Ectodermal cell (in vitro differentiated cells): ENCODE measurements around the gene ADCYAP1.
A peak's percentile ranks its signal among the peaks of the same experiment; 100 is the strongest.

Source experiments
- H3K27ac ChIP-seq: 2 replicates; pipeline ENCODE4 v1.7.0; 2013; ENCODE audit warnings: mild to moderate bottlenecking, low read depth, low read length; ENCODE audit not compliant: insufficient read depth, poor library complexity, severe bottlenecking
- H3K27me3 ChIP-seq: 2 replicates; pipeline ENCODE4 v1.7.0; 2013; ENCODE audit warnings: mild to moderate bottlenecking, low read length; ENCODE audit not compliant: insufficient read depth, control insufficient read depth, poor library complexity, severe bottlenecking
- H3K36me3 ChIP-seq: one replicate; pipeline ENCODE4 v1.7.0; 2013; ENCODE audit warnings: low read length; ENCODE audit not compliant: control insufficient read depth, insufficient read depth
- H3K4me1 ChIP-seq: one replicate; pipeline ENCODE4 v1.7.0; 2013; ENCODE audit warnings: low read length; ENCODE audit not compliant: control insufficient read depth, insufficient read depth
- H3K4me3 ChIP-seq: 2 replicates; pipeline ENCODE4 v1.7.0; 2013; ENCODE audit warnings: low read depth, low read length, control low read depth; ENCODE audit not compliant: insufficient read depth
- H3K9me3 ChIP-seq: 2 replicates; pipeline ENCODE4 v1.7.0; 2013; ENCODE audit warnings: mild to moderate bottlenecking, low read length, moderate library complexity; ENCODE audit not compliant: control insufficient read depth
- WGBS, 2 experiments: methylation state at CpG; one replicate each; pipeline ENCODE4 v1.1.7; 2013; ENCODE audit warnings: missing lambda C conversion rate in 2 of 2; 5-methylcytosine and 5-hydroxymethylcytosine counted together

Gene ADCYAP1

GRCh38 chr18:908758-909724 lies 4.4 kb downstream of the ADCYAP1 start:
- no peaks in the 10 kb centered on the region for H3K36me3 ChIP-seq
- H3K27ac ChIP-seq = no peak overlapping the region
- H3K4me3 ChIP-seq = peak overlapping the region; percentile 16
- H3K9me3 ChIP-seq = no peaks in the 10 kb centered on the region
- 3% methylated on average over 67 to 69 of the region's 69 CpGs for WGBS, 2 experiments
- peaks cover 97% of the 10 kb centered on the region for H3K27me3 ChIP-seq
- H3K4me1 ChIP-seq = peaks cover 31% of the 10 kb centered on the region

DNA sequence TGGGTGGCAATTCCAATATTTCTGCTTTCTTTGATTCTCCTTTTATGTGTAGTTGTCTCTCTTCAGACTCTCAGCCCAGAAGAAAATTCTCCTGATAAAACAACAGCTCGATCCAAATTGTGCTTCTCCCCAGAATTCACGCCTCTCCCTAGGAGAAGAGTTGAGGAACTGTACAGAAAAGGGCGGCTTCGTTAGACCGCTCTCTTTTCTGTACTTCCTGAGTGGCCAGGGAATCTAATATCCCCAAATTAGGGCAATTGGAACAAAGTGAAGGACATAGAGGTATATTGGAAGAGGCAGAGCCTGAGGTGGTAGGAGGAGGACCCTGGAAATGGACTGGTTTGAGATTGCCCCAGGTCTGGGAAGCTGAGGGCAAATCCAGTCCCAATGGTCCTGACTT lies 5.6 kb downstream of the ADCYAP1 start:
- 68 to 77% methylated on average over 5 of the region's 5 CpGs for WGBS, 2 experiments
- no peak overlapping the region for H3K4me3 ChIP-seq
- no peaks in the 10 kb centered on the region for H3K9me3 ChIP-seq
- H3K27me3 ChIP-seq = peaks cover 85% of the 10 kb centered on the region
- no peak overlapping the region for H3K27ac ChIP-seq
- no peaks in the 10 kb centered on the region for H3K36me3 ChIP-seq
- peaks cover 29% of the 10 kb centered on the region for H3K4me1 ChIP-seq

GRCh38 chr18:911025-911424 lies 6.4 kb downstream of the ADCYAP1 start:
- no peak overlapping the region for H3K4me3 ChIP-seq
- no peak overlapping the region for H3K27ac ChIP-seq
- no peaks in the 10 kb centered on the region for H3K9me3 ChIP-seq
- H3K4me1 ChIP-seq = peaks cover 21% of the 10 kb centered on the region
- 38 to 64% methylated on average over 1 to 2 of the region's 2 CpGs for WGBS, 2 experiments
- H3K36me3 ChIP-seq = no peaks in the 10 kb centered on the region
- peaks cover 77% of the 10 kb centered on the region for H3K27me3 ChIP-seq

- Histone ChIP-seq H3K9me3 (no peaks in the 10 kb centered on the region), H3K27ac (no peak overlapping the region), H3K4me1 (peaks cover 18% of the 10 kb centered on the region), H3K4me3 (no peak overlapping the region), H3K27me3 (peaks cover 72% of the 10 kb centered on the region), H3K36me3 (no peaks in the 10 kb centered on the region)
- WGBS, 2 experiments = 34 to 38% methylated on average over 7 of the region's 7 CpGs
These were observed 6.8 kb downstream of the ADCYAP1 start for GRCh38 chr18:911486-911885.

DNA sequence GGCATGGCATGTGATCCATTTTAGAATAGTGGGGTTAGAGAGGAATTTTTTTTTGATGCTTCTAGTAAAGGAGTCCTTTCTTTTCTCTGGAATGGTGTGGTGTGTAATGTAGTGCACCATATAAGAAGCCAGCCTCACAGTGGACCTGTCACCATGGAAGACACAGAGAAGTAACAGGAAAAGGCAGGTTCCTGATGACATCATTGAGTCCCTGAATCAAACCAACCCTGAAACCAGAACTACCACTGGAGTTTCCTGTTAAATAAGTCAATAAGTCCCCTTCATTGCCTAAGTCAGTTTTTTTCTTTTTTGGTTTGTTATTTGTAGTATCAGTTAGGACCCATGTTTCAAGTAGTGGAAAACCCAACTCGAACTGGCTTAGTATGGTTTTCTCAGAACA lies 11.9 kb downstream of the ADCYAP1 start:
- H3K9me3 ChIP-seq = no peaks in the 10 kb centered on the region
- peaks cover under 1% of the 10 kb centered on the region for H3K4me1 ChIP-seq
- no peaks in the 10 kb centered on the region for H3K36me3 ChIP-seq
- no peak overlapping the region for H3K27ac ChIP-seq
- H3K4me3 ChIP-seq = no peak overlapping the region
- peaks cover 22% of the 10 kb centered on the region for H3K27me3 ChIP-seq
- 70 to 82% methylated on average over 1 of the region's 1 CpG for WGBS, 2 experiments

GRCh38 chr18:919078-919477 lies 14.4 kb downstream of the ADCYAP1 start:
- Histone ChIP-seq H3K4me3 (no peak overlapping the region), H3K4me1 (no peaks in the 10 kb centered on the region), H3K9me3 (no peaks in the 10 kb centered on the region), H3K27ac (no peak overlapping the region), H3K36me3 (no peaks in the 10 kb centered on the region), H3K27me3 (no peaks in the 10 kb centered on the region)
- WGBS, 2 experiments = 96 to 100% methylated on average over 2 of the region's 2 CpGs

GRCh38 chr18:923144-923866 lies 18.6 kb downstream of the ADCYAP1 start:
- Histone ChIP-seq H3K4me1 (no peaks in the 10 kb centered on the region), H3K4me3 (no peak overlapping the region), H3K9me3 (no peaks in the 10 kb centered on the region), H3K36me3 (no peaks in the 10 kb centered on the region), H3K27me3 (no peaks in the 10 kb centered on the region), H3K27ac (no peak overlapping the region)
- 76 to 77% methylated on average over 5 to 6 of the region's 6 CpGs for WGBS, 2 experiments

- Histone ChIP-seq H3K27ac (no peak overlapping the region), H3K9me3 (no peaks in the 10 kb centered on the region), H3K4me1 (no peaks in the 10 kb centered on the region), H3K36me3 (no peaks in the 10 kb centered on the region), H3K4me3 (no peak overlapping the region), H3K27me3 (no peaks in the 10 kb centered on the region)
- WGBS, 2 experiments = 89 to 100% methylated on average over 1 of the region's 1 CpG
These were observed 20.3 kb downstream of the ADCYAP1 start for GRCh38 chr18:924987-925386.

DNA sequence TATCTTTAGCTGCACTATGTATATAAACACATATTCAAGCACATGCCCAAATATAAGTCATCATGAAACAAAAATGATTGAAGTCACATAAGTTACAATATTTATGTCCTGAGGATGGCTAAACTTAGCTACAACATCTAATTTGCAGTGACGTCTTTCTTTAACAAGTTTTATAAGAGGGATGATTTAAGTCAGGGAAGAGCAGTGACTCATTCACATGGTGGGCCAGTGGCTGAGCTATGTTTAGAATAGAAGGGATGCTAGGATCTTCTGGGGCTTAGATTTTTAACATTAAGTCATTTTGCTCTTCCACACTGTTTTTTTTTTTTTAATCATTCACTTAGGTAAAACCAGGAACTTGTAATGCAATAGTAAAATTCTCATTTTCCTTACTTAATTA lies 22.3 kb downstream of the ADCYAP1 start:
- Histone ChIP-seq H3K4me3 (no peak overlapping the region), H3K27me3 (no peaks in the 10 kb centered on the region), H3K27ac (no peak overlapping the region), H3K4me1 (no peaks in the 10 kb centered on the region), H3K36me3 (no peaks in the 10 kb centered on the region), H3K9me3 (no peaks in the 10 kb centered on the region)
- 100% methylated on average over 1 of the region's 1 CpG for WGBS, 2 experiments

DNA sequence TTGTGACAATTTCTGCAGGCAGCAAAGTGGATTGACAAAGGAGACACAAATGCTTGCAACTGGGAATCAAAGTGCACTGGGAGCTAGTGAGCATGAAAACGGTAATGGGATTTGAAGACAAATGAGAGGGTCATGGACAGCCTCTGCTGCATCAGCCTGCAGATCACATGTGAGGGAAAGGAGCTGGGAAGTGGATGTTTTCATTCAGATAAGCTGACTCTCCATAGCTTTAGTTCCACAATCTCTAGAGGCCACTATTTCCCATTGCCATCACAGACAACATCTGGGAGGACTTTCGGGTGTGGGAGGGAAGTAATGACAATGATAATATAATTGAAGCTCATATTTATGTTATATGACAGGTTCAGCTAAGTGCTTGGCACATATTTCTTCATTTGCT lies 28.4 kb downstream of the ADCYAP1 start:
- H3K27ac ChIP-seq = no peak overlapping the region
- H3K27me3 ChIP-seq = no peaks in the 10 kb centered on the region
- WGBS, 2 experiments = 89 to 90% methylated on average over 1 to 2 of the region's 2 CpGs
- H3K4me1 ChIP-seq = peaks cover 7% of the 10 kb centered on the region
- no peak overlapping the region for H3K4me3 ChIP-seq
- no peaks in the 10 kb centered on the region for H3K36me3 ChIP-seq
- no peaks in the 10 kb centered on the region for H3K9me3 ChIP-seq
